Lung microvascular endothelial cell (primary cell): ENCODE results near the gene TP53I3. TPM values are rescaled to one million over a fixed set of nuclear protein-coding genes. Genes with fewer than 3 reads are reported as not detected.
"Not testable (repeated sequence)": the region's sequence is repeated elsewhere in the genome, so short reads cannot be mapped to it uniquely, and the experiment has no call there.

Source experiments
- DNase-seq, 2 donors: peaks; one replicate each; pipeline versions ENCODE4 v3.0.0 to v3.0.0-alpha.2; 2010; ENCODE audit warnings: low read depth in 2 of 2
- total RNA-seq: library from RNA; depleted of rRNA; stranded (reverse); fragments of >200 nt; gene quantifications from 2 replicates; pipeline ENCODE4 v1.2.1, GENCODE V29; 2014

TP53I3 gene, protein sequence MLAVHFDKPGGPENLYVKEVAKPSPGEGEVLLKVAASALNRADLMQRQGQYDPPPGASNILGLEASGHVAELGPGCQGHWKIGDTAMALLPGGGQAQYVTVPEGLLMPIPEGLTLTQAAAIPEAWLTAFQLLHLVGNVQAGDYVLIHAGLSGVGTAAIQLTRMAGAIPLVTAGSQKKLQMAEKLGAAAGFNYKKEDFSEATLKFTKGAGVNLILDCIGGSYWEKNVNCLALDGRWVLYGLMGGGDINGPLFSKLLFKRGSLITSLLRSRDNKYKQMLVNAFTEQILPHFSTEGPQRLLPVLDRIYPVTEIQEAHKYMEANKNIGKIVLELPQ
- 45.4 and 73.2 TPM in 2 replicates for total RNA-seq

DNA sequence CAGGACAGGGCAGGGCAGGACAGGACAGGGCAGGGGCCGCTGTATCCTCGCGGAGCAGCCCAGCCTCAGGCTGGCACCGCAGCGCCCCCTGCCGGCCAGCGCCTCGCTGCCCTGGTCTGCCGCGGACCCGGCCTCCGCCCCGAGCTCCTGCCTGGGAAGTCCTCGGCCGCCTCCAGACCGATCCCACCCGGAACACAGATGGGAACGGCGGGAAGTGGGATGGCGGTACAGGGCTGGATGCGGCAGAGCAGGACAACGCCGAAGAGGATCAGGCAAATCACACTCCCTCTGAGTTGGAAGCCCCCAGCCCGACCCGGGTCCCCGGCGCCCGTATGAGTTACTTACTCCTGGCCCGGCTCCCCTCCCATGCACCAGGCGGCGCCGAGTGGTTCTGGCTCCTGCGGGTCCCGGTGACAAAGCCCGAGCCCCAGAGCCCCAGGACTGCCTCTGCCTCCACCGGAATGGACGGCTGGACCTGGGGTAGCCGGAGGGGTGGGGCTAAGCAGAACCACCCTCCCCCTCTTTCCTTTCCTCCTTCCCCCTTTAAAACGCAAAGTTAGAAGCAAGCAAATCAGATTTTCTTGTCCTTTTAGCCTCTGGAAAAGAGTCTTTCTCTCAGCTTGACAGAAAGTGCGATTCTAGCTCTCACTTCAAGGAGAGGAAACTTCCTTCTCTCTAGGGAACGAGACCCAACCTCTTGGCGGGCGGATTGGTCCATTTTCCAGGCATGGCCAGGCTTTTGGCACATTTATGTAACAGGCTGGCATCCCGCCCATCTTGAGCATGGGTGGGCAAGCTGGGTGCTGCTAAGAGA, at the start of gene TP53I3:
TSS of gene TP53I3 (minus strand) at position 449 of the 814 bp plus-strand sequence. CDS start 508 bp downstream, outside the sequence.
- DNase-seq = peak; percentile 94 to 95

GRCh38 chr2:24132543-24132942, 47.9 kb upstream of the TP53I3 start:
- DNase-seq = no peak

DNA sequence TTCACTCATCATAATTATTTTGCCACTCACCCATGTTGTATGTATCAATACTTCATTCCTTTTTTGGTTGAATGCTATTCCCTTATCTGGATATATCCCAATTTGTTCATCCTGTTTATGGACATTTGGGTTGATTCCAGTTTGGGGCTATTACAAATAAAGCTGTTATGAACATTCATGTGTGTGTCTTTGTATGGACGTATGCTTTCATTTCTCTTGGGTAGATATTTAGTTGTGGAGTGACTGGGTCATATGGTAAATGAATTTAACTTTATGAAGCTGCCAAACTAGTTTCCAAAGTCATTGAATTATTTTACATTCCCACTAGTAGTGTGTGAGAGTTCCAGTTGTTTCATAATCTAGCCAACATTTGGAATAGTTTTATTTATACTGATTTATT, 41.3 kb upstream of the TP53I3 start:
- no peak for DNase-seq

DNA sequence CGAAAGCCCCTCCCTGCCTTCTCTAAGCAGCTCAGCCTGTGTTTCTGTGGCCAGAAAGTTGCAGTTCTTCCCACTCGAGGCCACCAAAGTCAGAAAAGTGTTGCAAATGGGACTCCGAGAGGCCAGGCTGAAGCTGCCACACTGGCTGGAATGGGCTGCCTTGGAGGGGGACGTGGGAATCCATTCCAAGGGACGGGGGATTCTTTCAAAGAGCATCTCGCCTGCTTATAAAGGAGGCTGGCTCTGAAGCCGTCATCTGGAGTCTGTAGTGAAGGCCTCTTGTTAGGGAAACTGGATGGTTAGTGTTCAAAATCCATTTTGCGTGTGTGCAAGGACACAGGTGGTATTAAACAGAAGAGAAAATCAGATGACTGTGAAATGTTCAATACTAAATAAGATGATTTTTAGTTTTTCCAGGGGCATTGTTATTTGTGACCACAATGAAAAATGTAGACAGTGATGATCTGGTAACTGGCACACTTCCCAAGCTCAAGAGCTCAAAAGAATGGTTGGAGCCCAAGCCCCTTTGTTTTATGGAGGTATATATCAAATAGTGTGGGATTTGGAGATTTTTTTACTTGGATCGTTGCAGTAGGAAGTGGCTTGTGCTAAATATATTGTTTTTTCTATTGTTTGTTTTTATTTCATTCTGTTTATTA, 39.4 kb upstream of the TP53I3 start:
- DNase-seq = peak; percentile 45 to 51

DNA sequence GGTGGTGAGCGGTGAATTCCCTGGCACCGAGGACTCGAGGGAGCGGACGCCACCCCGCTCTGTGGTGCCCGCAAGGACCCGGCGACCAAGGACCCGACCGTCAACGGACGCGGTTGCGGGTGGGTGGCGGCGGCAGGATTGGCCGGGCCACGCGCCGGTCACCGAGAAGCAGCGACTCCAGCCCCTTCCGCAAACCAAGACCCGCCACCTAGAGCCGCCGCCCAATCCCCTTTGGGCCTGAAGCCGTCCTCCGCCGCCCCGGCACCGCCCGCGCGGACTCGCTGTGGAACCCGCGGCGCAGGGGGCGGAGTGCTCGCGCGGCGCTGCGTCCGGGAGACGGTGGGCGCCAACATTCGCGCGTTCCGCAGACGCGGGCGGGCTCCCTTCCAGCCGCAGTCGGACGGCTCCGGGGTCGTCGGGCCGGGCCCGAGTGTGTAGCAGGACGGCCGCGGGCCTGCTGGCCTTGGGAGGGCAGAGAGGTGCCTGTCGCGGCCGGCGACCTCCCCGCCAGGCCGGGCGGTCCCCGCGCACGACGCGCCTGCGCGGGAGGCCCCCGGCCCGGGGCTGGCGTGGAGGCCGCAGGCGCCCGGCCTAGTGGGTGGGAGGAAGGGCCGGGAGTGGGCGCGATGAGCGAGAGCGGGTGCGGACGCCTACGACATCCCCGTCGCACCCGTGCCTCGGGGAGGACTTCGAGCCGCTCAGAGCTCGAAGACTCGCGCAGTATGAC, 38.7 kb upstream of the TP53I3 start, which contains the start of the genes FAM228B and PFN4:
TSS of gene FAM228B (plus strand) at position 275 of the 727 bp plus-strand sequence. CDS start 893 bp downstream, outside the sequence.
TSS of gene PFN4 (minus strand) at position 140 of the 727 bp plus-strand sequence. CDS start 799 bp downstream, outside the sequence.
- peak; percentile 84 to 87 for DNase-seq

GRCh38 chr2:24122366-24123194, 37.9 kb upstream of the TP53I3 start:
- no peak for DNase-seq

- no peak for DNase-seq
Measured at GRCh38 chr2:24121469-24121868, 36.8 kb upstream of the TP53I3 start.

GRCh38 chr2:24121066-24121465, 36.4 kb upstream of the TP53I3 start:
- no peak for DNase-seq

DNA sequence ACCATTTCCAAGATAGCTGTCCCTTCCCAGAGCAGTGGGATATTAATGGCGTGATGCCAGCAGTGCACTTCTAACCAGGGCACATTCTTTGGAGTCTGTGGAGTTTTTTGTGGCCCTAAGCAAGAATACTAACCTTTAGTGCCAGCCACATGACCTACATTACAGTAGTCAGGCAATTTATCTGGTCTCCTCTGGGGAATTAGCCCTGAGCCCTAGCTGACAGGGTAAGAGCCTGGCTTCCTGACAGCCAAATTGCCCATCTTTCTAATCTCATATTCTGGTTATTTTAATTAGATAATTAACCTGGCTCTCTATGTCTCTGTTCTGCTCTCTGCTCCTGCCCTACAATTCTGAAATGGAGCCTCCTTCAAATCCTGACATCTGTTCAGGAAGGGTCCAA, 33.3 kb upstream of the TP53I3 start:
- no peak for DNase-seq

DNA sequence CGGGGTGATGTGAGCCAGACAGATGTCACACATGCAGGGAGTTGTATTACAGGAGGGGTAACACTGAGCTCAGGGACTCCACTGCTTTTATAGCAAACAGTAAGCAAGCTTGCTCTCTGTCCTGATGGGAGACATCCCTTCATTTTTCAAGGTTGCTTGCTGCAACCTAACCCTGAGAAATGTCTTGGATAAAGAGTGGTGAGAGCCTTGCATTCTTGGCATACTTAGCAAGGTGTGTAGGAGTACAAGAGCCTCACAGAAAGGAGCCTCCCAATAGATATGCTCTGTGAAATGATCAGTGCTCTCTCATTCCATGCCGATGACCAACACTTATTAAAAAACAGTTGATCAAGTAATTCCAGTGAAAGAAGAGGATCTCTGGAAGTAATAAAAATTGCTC, 30.4 kb upstream of the TP53I3 start:
- no peak for DNase-seq

DNA sequence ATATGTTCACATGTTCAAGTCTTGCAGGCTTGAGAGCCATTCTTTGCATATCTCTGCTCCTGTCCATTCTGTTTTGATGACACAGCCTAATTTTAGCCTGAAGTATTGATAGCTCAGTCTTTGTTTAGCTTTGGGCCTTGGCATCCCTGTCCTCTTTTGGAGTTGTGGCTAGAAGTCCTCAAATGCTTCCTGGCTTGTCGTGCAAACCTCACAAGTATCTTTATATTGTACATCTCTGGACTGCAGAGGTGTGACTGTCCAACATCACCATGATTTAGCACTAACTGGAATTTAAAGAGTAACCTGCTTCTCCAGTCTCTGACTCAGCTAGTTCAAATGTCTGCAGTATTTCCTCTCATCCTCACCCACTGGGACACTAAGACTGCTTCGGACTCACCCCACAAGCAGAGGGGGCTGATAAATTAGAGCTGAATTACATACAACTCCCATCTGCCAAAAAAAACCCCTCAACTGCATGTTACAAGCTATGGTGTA, 26.8 kb upstream of the TP53I3 start:
- no peak for DNase-seq

GRCh38 chr2:24110660-24111303, 26.1 kb upstream of the TP53I3 start:
- DNase-seq = no peak

- DNase-seq = not testable (repeated sequence)
Measured at GRCh38 chr2:24109431-24109830, 24.8 kb upstream of the TP53I3 start.

- DNase-seq = no peak
Measured at GRCh38 chr2:24107336-24107735, 22.7 kb upstream of the TP53I3 start.

DNA sequence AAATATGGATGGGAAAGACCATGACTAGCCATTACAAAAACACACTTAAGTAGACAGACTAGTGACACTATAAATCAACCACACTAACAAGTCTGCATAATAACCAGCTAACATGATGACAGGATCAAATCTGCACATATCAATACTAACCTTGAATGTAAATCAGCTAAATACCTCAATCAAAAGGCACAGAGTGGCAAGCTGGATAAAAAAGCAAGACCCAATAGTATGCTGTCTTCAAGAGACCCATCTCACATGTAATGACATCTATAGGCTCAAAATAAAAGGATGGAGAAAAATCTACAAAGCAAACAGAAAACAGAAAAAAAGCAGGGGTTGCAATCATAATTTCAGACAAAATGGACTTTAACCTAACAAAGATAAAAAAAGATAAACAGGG, 22.2 kb upstream of the TP53I3 start:
- no peak for DNase-seq

DNA sequence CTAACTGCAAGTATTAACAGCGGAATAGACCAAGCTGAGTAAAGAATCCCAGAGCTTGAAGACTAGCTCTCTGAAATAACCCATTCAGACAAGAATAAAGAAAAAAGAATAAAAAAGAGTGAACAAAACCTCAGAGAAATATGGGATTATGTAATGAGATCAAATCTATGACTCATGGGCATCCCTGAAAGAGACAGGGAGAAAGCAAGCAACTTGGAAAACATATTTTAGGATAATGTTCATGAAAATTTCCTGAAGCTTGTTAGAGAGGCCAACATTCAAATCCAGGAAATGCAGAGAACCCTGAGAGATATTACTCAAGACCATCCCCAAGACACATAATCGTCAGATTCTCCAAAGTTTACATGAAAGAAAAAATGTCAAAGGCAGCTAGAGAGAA, 21.2 kb upstream of the TP53I3 start:
- DNase-seq = no peak

DNA sequence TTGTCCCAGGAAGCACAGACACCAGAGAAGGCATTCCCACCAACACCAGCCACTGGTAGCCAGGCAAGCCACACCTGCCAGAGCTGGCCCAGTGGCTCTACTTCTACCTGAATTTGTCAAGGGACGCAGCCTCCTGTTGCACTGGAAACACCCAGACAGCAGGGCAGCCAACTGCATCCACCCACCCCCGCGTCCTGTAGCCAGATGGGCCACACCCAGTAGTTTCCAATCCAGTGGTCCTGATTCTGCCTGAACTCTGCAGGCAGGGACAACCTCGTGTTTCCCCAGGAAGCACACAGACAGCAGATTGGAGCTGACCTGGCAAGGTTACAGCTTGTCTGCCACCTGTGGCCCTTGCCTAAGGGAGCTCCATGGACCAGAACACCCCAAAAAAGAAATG, 20.3 kb upstream of the TP53I3 start:
- peak in 1 of 2 donors; percentile 52 for DNase-seq

- no peak for DNase-seq
Measured at GRCh38 chr2:24104110-24104650, 19.5 kb upstream of the TP53I3 start.

- no peak for DNase-seq
Measured at GRCh38 chr2:24102677-24103076, 18.0 kb upstream of the TP53I3 start.
